PC-9 (cell line): ENCODE measurements around the gene GPR17. TPM values are rescaled to one million over a fixed set of nuclear protein-coding genes. Genes with fewer than 3 reads are reported as not detected.

Experiments used
- BruUV-seq: library from RNA; stranded (reverse); fragments of 400-500 nt; replicated peaks from 2 replicates; lab custom pipeline; 2021; lab: Mats Ljungman, UMichigan
- CTCF ChIA-PET: fragments of 300-600 bp; sonication (Branson Sonifier 250); formaldehyde crosslinking; loops from one replicate; lab custom pipeline; 2022; ENCODE audit warnings: antibody characterized with exemption; lab: Charles Lee
- POLR2A ChIA-PET: fragments of 300-600 bp; sonication (Branson Sonifier 250); formaldehyde crosslinking; loops from one replicate; lab custom pipeline; 2022; ENCODE audit warnings: antibody characterized with exemption; ENCODE audit not compliant: unreplicated experiment; lab: Charles Lee
- DNase-seq, 2 experiments: peaks; one replicate each; pipeline versions ENCODE4 v3.0.0 to v3.0.0-alpha.2; 2015 to 2022; ENCODE audit warnings: mixed read lengths in 1 of 2
- H2AFZ ChIP-seq: fragments of 200-600 bp; sonication (generic); 2 replicates; pipeline ENCODE4 v1.8.1; 2017; ENCODE audit warnings: antibody characterized with exemption
- H3F3A ChIP-seq: fragments of 200-600 bp; sonication (generic); 2 replicates; pipeline ENCODE4 v1.8.1; 2017; ENCODE audit warnings: antibody characterized with exemption, mild to moderate bottlenecking, low read depth; ENCODE audit not compliant: insufficient read depth
- H3K27ac ChIP-seq: fragments of 200-600 bp; sonication (generic); 2 replicates; pipeline ENCODE4 v1.6.1; 2016; ENCODE audit warnings: mixed run types
- H3K27me3 ChIP-seq: fragments of 200-600 bp; sonication (generic); 2 replicates; pipeline ENCODE4 v1.6.1; 2016; ENCODE audit warnings: low read depth, mixed run types; ENCODE audit not compliant: insufficient read depth
- H3K36me3 ChIP-seq: fragments of 200-600 bp; sonication (generic); 2 replicates; pipeline ENCODE4 v1.6.1; 2016; ENCODE audit warnings: low read depth, mixed run types
- H3K4me1 ChIP-seq: fragments of 200-600 bp; sonication (generic); replicated peaks from 2 replicates; pipeline ENCODE4 v1.6.1; 2016; ENCODE audit warnings: mixed run types; ENCODE audit not compliant: insufficient read depth
- H3K4me2 ChIP-seq: fragments of 200-600 bp; sonication (generic); 2 replicates; pipeline ENCODE4 v1.6.1; 2017; ENCODE audit warnings: mixed run types
- H3K4me3 ChIP-seq: fragments of 200-600 bp; sonication (generic); 2 replicates; pipeline ENCODE4 v1.6.1; 2016; ENCODE audit warnings: mixed run types
- H3K79me2 ChIP-seq: fragments of 200-600 bp; sonication (generic); 2 replicates; pipeline ENCODE4 v1.6.1; 2017; ENCODE audit warnings: low read depth, mixed run types
- H3K9me2 ChIP-seq: fragments of 200-600 bp; sonication (generic); 2 replicates; pipeline ENCODE4 v1.8.1; 2017; ENCODE audit warnings: mild to moderate bottlenecking; ENCODE audit not compliant: insufficient read depth
- H3K9me3 ChIP-seq: fragments of 200-600 bp; sonication (generic); 2 replicates; pipeline ENCODE4 v1.8.1; 2016; ENCODE audit warnings: low read depth; ENCODE audit not compliant: insufficient read depth
- H4K20me1 ChIP-seq: fragments of 200-600 bp; sonication (generic); 2 replicates; pipeline ENCODE4 v1.8.1; 2017; ENCODE audit not compliant: insufficient read depth
- CTCF ChIP-seq: fragments of 200-600 bp; sonication (generic); conservative IDR thresholded peaks from 2 replicates; pipeline ENCODE4 v1.6.1; 2017; ENCODE audit warnings: mixed run types, antibody characterized with exemption, mild to moderate bottlenecking, moderate library complexity
- EZH2 ChIP-seq: fragments of 200-600 bp; sonication (generic); IDR thresholded peaks from 2 replicates; pipeline ENCODE4 v1.8.0; 2017; ENCODE audit warnings: antibody characterized with exemption, low read depth
- intact Hi-C: fragments of 100-400 bp; cut with micrococcal nuclease; formaldehyde crosslinking; loops from one replicate; pipeline ENCODE4 v1.10.0; 2022; ENCODE audit not compliant: unreplicated experiment
- total RNA-seq: library from RNA; stranded (reverse); gene quantifications from 2 replicates; pipeline ENCODE4 v1.2.3, GENCODE V29; 2021

GPR17 gene
- total RNA-seq, 1 experiment from 2014 or later, result not detected

GRCh38 chr2:127679680-127680361 lies 33.9 kb downstream of the GPR17 start:
- Histone ChIP-seq H3K36me3 (no peaks in the 10 kb centered on the region), H3K4me1 (no peaks in the 10 kb centered on the region), H4K20me1 (no peaks in the 10 kb centered on the region), H3K27me3 (peaks cover 39% of the 10 kb centered on the region), H3K79me2 (no peaks in the 10 kb centered on the region), H3K9me3 (no peaks in the 10 kb centered on the region), H3K4me3 (no peak overlapping the region), H3K4me2 (no peak overlapping the region), H2AFZ (no peak overlapping the region), H3K27ac (no peak overlapping the region), H3F3A (no peaks in the 10 kb centered on the region; the same call in 1 of the 2 replicates), H3K9me2 (no peaks in the 10 kb centered on the region)
- no peak for DNase-seq
- ChIA-PET POLR2A (no interaction called here), CTCF (no interaction called here)
- BruUV-seq, result no TSS peak
- TF ChIP-seq CTCF, result no peak
- TF ChIP-seq EZH2, result no peak
- intact Hi-C loops, result no loop called here

GRCh38 chr2:127680706-127681287 lies 34.8 kb downstream of the GPR17 start:
- ChIA-PET CTCF (no interaction called here), POLR2A (no interaction called here)
- Histone ChIP-seq H3K4me3 (no peak overlapping the region), H3K27ac (no peak overlapping the region), H3K79me2 (no peaks in the 10 kb centered on the region), H3K4me2 (no peak overlapping the region), H3K4me1 (no peaks in the 10 kb centered on the region), H3K9me3 (no peaks in the 10 kb centered on the region), H3F3A (no peaks in the 10 kb centered on the region; the same call in 1 of the 2 replicates), H4K20me1 (no peaks in the 10 kb centered on the region), H3K9me2 (no peaks in the 10 kb centered on the region), H3K36me3 (no peaks in the 10 kb centered on the region), H3K27me3 (peaks cover 34% of the 10 kb centered on the region), H2AFZ (no peak overlapping the region)
- BruUV-seq, result no TSS peak
- TF ChIP-seq CTCF, result no peak
- no peak for TF ChIP-seq EZH2
- intact Hi-C loops, result no loop called here
- no peak for DNase-seq

GRCh38 chr2:127681288-127681804 lies 35.4 kb downstream of the GPR17 start:
- Histone ChIP-seq H3K9me2 (no peaks in the 10 kb centered on the region), H3K79me2 (no peaks in the 10 kb centered on the region), H3K4me1 (no peaks in the 10 kb centered on the region), H3K9me3 (no peaks in the 10 kb centered on the region), H3K4me3 (no peak overlapping the region), H3F3A (no peaks in the 10 kb centered on the region), H3K27ac (no peak overlapping the region), H4K20me1 (no peaks in the 10 kb centered on the region), H3K36me3 (no peaks in the 10 kb centered on the region), H2AFZ (no peak overlapping the region), H3K4me2 (no peak overlapping the region), H3K27me3 (peaks cover 28% of the 10 kb centered on the region)
- no TSS peak for BruUV-seq
- ChIA-PET CTCF (no interaction called here), POLR2A (no interaction called here)
- no peak for TF ChIP-seq EZH2
- TF ChIP-seq CTCF, result no peak
- intact Hi-C loops, result no loop called here
- no peak for DNase-seq
